Measurements from ENCODE around the gene LBP.
A peak's percentile ranks its signal among the peaks of the same experiment; 100 is the strongest.
"Not testable (repeated sequence)": the region's sequence is repeated elsewhere in the genome, so short reads cannot be mapped to it uniquely, and the experiment has no call there.

LBP gene

GRCh38 chr20:38393259-38393658, 47.0 kb downstream of the LBP start:
- H3K27me3 Mint-ChIP-seq, result peaks cover 16% of the 10 kb centered on the region
- no peak overlapping the region for H3K4me3 Mint-ChIP-seq
- no peak for DNase-seq
- no peak overlapping the region for H3K27ac Mint-ChIP-seq
- H3K4me1 Mint-ChIP-seq, result no peaks in the 10 kb centered on the region
- no peak for ATAC-seq
- H3K9me3 Mint-ChIP-seq, result no peaks in the 10 kb centered on the region

- H3K27me3 Mint-ChIP-seq, result peaks cover 8% of the 10 kb centered on the region
- no peak for DNase-seq
These were observed 48.9 kb downstream of the LBP start for GRCh38 chr20:38395165-38395564.

GRCh38 chr20:38395751-38396395, 49.6 kb downstream of the LBP start:
- H3K4me1 Mint-ChIP-seq, H3K27me3 Mint-ChIP-seq, DNase-seq, ATAC-seq, H3K4me3 Mint-ChIP-seq, H3K27ac Mint-ChIP-seq, H3K9me3 Mint-ChIP-seq: not testable (repeated sequence)

More at GRCh38 chr20:38395165-38395564, 48.9 kb downstream of the LBP start:
- Mint-ChIP-seq H3K9me3 (no peaks in the 10 kb centered on the region), H3K27ac (no peak overlapping the region), H3K4me3 (no peak overlapping the region), H3K4me1 (no peaks in the 10 kb centered on the region)
- ATAC-seq, result no peak

GRCh38 chr20:38402089-38402488, 55.8 kb downstream of the LBP start:
- DNase-seq (no peak), ATAC-seq (no peak)
- Mint-ChIP-seq H3K4me3 (no peak overlapping the region), H3K4me1 (no peaks in the 10 kb centered on the region), H3K27me3 (no peaks in the 10 kb centered on the region), H3K27ac (peak overlapping the region in 1 of 2 donors; percentile 30), H3K9me3 (no peaks in the 10 kb centered on the region)

GRCh38 chr20:38402816-38403215, 56.5 kb downstream of the LBP start:
- ATAC-seq, result no peak
- Mint-ChIP-seq H3K9me3 (no peaks in the 10 kb centered on the region), H3K4me3 (no peak overlapping the region), H3K4me1 (no peaks in the 10 kb centered on the region), H3K27me3 (no peaks in the 10 kb centered on the region), H3K27ac (no peak overlapping the region)
- no peak for DNase-seq

GRCh38 chr20:38404016-38404415, 57.7 kb downstream of the LBP start:
- no peak overlapping the region for H3K4me3 Mint-ChIP-seq
- H3K27ac Mint-ChIP-seq, result no peak overlapping the region
- no peaks in the 10 kb centered on the region for H3K9me3 Mint-ChIP-seq
- no peaks in the 10 kb centered on the region for H3K4me1 Mint-ChIP-seq
- no peak for DNase-seq
- ATAC-seq, result no peak
- H3K27me3 Mint-ChIP-seq, result no peaks in the 10 kb centered on the region

- H3K4me1 Mint-ChIP-seq, result no peaks in the 10 kb centered on the region
- H3K27me3 Mint-ChIP-seq, result no peaks in the 10 kb centered on the region
- H3K4me3 Mint-ChIP-seq, result no peak overlapping the region
- H3K9me3 Mint-ChIP-seq, result no peaks in the 10 kb centered on the region
- H3K27ac Mint-ChIP-seq, result no peak overlapping the region
- ATAC-seq, result no peak
- DNase-seq, result no peak
These were observed 58.9 kb downstream of the LBP start for GRCh38 chr20:38405132-38405531.

- H3K4me1 Mint-ChIP-seq, result no peaks in the 10 kb centered on the region
- no peaks in the 10 kb centered on the region for H3K27me3 Mint-ChIP-seq
- DNase-seq (no peak), ATAC-seq (no peak)
- no peak overlapping the region for H3K4me3 Mint-ChIP-seq
- H3K27ac Mint-ChIP-seq, result no peak overlapping the region
- no peaks in the 10 kb centered on the region for H3K9me3 Mint-ChIP-seq
These were observed 60.2 kb downstream of the LBP start for GRCh38 chr20:38406476-38406875.

GRCh38 chr20:38407321-38407720, 61.0 kb downstream of the LBP start:
- Mint-ChIP-seq H3K4me1 (no peaks in the 10 kb centered on the region), H3K27ac (no peak overlapping the region), H3K4me3 (no peak overlapping the region), H3K27me3 (no peaks in the 10 kb centered on the region), H3K9me3 (no peaks in the 10 kb centered on the region)
- ATAC-seq (peak; percentile 23), DNase-seq (no peak)

- H3K4me3 Mint-ChIP-seq, H3K9me3 Mint-ChIP-seq, H3K4me1 Mint-ChIP-seq, DNase-seq, ATAC-seq, H3K27ac Mint-ChIP-seq, H3K27me3 Mint-ChIP-seq: not testable (repeated sequence)
These were observed 61.5 kb downstream of the LBP start for GRCh38 chr20:38407822-38408221.

- Mint-ChIP-seq H3K27ac (no peak overlapping the region), H3K27me3 (no peaks in the 10 kb centered on the region), H3K4me1 (no peaks in the 10 kb centered on the region), H3K4me3 (no peak overlapping the region), H3K9me3 (no peaks in the 10 kb centered on the region)
- no peak for DNase-seq
- no peak for ATAC-seq
These were observed 66.7 kb downstream of the LBP start for GRCh38 chr20:38412877-38413577.

- Mint-ChIP-seq H3K4me3 (no peak overlapping the region), H3K9me3 (no peaks in the 10 kb centered on the region), H3K27me3 (no peaks in the 10 kb centered on the region), H3K27ac (no peak overlapping the region), H3K4me1 (no peaks in the 10 kb centered on the region)
- DNase-seq, result no peak
- ATAC-seq, result no peak
These were observed 68.6 kb downstream of the LBP start for GRCh38 chr20:38414769-38415450.

- DNase-seq (no peak), ATAC-seq (peak; percentile 39)
- Mint-ChIP-seq H3K27ac (no peak overlapping the region), H3K27me3 (no peaks in the 10 kb centered on the region), H3K4me3 (no peak overlapping the region), H3K4me1 (peaks cover 5% of the 10 kb centered on the region), H3K9me3 (no peaks in the 10 kb centered on the region)
These were observed 72.4 kb downstream of the LBP start for GRCh38 chr20:38418509-38419204.

GRCh38 chr20:38420388-38421085, 74.3 kb downstream of the LBP start:
- ATAC-seq (no peak), DNase-seq (no peak)
- H3K9me3 Mint-ChIP-seq, result no peaks in the 10 kb centered on the region
- no peak overlapping the region for H3K4me3 Mint-ChIP-seq
- H3K4me1 Mint-ChIP-seq, result peaks cover 17% of the 10 kb centered on the region
- no peaks in the 10 kb centered on the region for H3K27me3 Mint-ChIP-seq
- no peak overlapping the region for H3K27ac Mint-ChIP-seq

- Mint-ChIP-seq H3K9me3 (no peaks in the 10 kb centered on the region), H3K4me3 (no peak overlapping the region), H3K27ac (no peak overlapping the region), H3K4me1 (peaks cover 29% of the 10 kb centered on the region), H3K27me3 (no peaks in the 10 kb centered on the region)
- ATAC-seq, result no peak
- no peak for DNase-seq
These were observed 75.6 kb downstream of the LBP start for GRCh38 chr20:38421915-38422314.
